ENCODE results near the gene SHROOM3.

DNA sequence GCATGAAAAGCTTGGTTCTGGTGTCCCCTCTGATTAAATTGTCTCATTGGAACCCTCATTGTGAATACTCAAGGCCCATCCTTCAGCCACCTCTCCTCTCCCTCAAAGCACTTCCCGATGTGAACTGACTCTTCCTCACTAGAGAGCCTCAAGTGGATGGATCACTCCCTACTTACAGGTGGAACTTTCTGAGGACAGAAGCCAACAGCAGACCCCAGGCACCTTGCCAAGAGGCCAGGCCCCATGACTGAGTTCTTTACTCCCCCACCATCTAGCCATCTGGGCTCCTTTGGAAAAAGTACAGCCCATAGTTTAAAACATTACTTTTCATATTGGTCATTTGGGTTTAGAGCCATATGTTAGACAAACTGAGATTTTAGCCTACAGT is 224.1 kb downstream of the SHROOM3 start:
- TF ChIP-seq, protein P1, sequence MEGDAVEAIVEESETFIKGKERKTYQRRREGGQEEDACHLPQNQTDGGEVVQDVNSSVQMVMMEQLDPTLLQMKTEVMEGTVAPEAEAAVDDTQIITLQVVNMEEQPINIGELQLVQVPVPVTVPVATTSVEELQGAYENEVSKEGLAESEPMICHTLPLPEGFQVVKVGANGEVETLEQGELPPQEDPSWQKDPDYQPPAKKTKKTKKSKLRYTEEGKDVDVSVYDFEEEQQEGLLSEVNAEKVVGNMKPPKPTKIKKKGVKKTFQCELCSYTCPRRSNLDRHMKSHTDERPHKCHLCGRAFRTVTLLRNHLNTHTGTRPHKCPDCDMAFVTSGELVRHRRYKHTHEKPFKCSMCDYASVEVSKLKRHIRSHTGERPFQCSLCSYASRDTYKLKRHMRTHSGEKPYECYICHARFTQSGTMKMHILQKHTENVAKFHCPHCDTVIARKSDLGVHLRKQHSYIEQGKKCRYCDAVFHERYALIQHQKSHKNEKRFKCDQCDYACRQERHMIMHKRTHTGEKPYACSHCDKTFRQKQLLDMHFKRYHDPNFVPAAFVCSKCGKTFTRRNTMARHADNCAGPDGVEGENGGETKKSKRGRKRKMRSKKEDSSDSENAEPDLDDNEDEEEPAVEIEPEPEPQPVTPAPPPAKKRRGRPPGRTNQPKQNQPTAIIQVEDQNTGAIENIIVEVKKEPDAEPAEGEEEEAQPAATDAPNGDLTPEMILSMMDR (IDR thresholded peaks at IDR 0.05), result no peak
- no peak for TF ChIP-seq POLR2A (IDR thresholded peaks at IDR 0.05)

Measured in adrenal gland (tissue), 5 donors.